ENCODE results near the gene ARHGAP28. TPM values are rescaled to one million over a fixed set of nuclear protein-coding genes. Genes with fewer than 3 reads are reported as not detected.
A peak's percentile ranks its signal among the peaks of the same experiment; 100 is the strongest.

The ARHGAP28 gene
- polyA plus RNA-seq, 2 donors = 0.57 to 0.69 TPM

- WGBS, 2 donors = 67 to 76% methylated on average over 2 of the region's 2 CpGs
- Histone ChIP-seq H3K27me3 (ENCODE audit: control insufficient read depth in 1 of 2, insufficient read depth in 2 of 2, low read length in 2 of 2) (no peaks in the 10 kb centered on the region), H3K9me3 (ENCODE audit: control insufficient read depth in 2 of 2, insufficient read depth in 1 of 2, low read depth in 1 of 2, low read length in 1 of 2) (no peaks in the 10 kb centered on the region), H3K36me3 (ENCODE audit: control insufficient read depth in 2 of 2, insufficient read depth in 2 of 2, low read length in 1 of 2) (no peaks in the 10 kb centered on the region), H3K27ac (ENCODE audit: low read depth in 2 of 2, low read length in 1 of 2) (no peak overlapping the region), H3K4me3 (ENCODE audit: low read depth in 1 of 2, low read length in 2 of 2) (no peak overlapping the region), H3K4me1 (ENCODE audit: control insufficient read depth in 2 of 2, insufficient read depth in 2 of 2, low read length in 1 of 2) (no peaks in the 10 kb centered on the region)
Measured at GRCh38 chr18:6718267-6718666, 11.2 kb upstream of the ARHGAP28 start.

GRCh38 chr18:6719098-6719846 is 10.2 kb upstream of the ARHGAP28 start:
- 71 to 83% methylated on average over 4 of the region's 4 CpGs for WGBS, 2 donors
- no peaks in the 10 kb centered on the region for H3K9me3 ChIP-seq (ENCODE audit: control insufficient read depth in 2 of 2, insufficient read depth in 1 of 2, low read depth in 1 of 2, low read length in 1 of 2)
- no peaks in the 10 kb centered on the region for H3K36me3 ChIP-seq (ENCODE audit: control insufficient read depth in 2 of 2, insufficient read depth in 2 of 2, low read length in 1 of 2)
- H3K4me1 ChIP-seq (ENCODE audit: control insufficient read depth in 2 of 2, insufficient read depth in 2 of 2, low read length in 1 of 2) = no peaks in the 10 kb centered on the region
- no peaks in the 10 kb centered on the region for H3K27me3 ChIP-seq (ENCODE audit: control insufficient read depth in 1 of 2, insufficient read depth in 2 of 2, low read length in 2 of 2)
- no peak overlapping the region for H3K4me3 ChIP-seq (ENCODE audit: low read depth in 1 of 2, low read length in 2 of 2)
- no peak overlapping the region for H3K27ac ChIP-seq (ENCODE audit: low read depth in 2 of 2, low read length in 1 of 2)

- Histone ChIP-seq H3K4me1 (ENCODE audit: control insufficient read depth in 2 of 2, insufficient read depth in 2 of 2, low read length in 1 of 2) (no peaks in the 10 kb centered on the region), H3K27me3 (ENCODE audit: control insufficient read depth in 1 of 2, insufficient read depth in 2 of 2, low read length in 2 of 2) (no peaks in the 10 kb centered on the region), H3K9me3 (ENCODE audit: control insufficient read depth in 2 of 2, insufficient read depth in 1 of 2, low read depth in 1 of 2, low read length in 1 of 2) (no peaks in the 10 kb centered on the region), H3K27ac (ENCODE audit: low read depth in 2 of 2, low read length in 1 of 2) (no peak overlapping the region), H3K4me3 (ENCODE audit: low read depth in 1 of 2, low read length in 2 of 2) (no peak overlapping the region), H3K36me3 (ENCODE audit: control insufficient read depth in 2 of 2, insufficient read depth in 2 of 2, low read length in 1 of 2) (no peaks in the 10 kb centered on the region)
- WGBS, 2 donors = 50 to 85% methylated on average over 1 of the region's 1 CpG
Measured at GRCh38 chr18:6719910-6720683, 9.4 kb upstream of the ARHGAP28 start.

- H3K27ac ChIP-seq (ENCODE audit: low read depth in 2 of 2, low read length in 1 of 2) = no peak overlapping the region
- no peaks in the 10 kb centered on the region for H3K27me3 ChIP-seq (ENCODE audit: control insufficient read depth in 1 of 2, insufficient read depth in 2 of 2, low read length in 2 of 2)
- 74 to 83% methylated on average over 1 of the region's 1 CpG for WGBS, 2 donors
- H3K4me1 ChIP-seq (ENCODE audit: control insufficient read depth in 2 of 2, insufficient read depth in 2 of 2, low read length in 1 of 2) = no peaks in the 10 kb centered on the region
- no peak overlapping the region for H3K4me3 ChIP-seq (ENCODE audit: low read depth in 1 of 2, low read length in 2 of 2)
- H3K36me3 ChIP-seq (ENCODE audit: control insufficient read depth in 2 of 2, insufficient read depth in 2 of 2, low read length in 1 of 2) = no peaks in the 10 kb centered on the region
- H3K9me3 ChIP-seq (ENCODE audit: control insufficient read depth in 2 of 2, insufficient read depth in 1 of 2, low read depth in 1 of 2, low read length in 1 of 2) = no peaks in the 10 kb centered on the region
Measured at GRCh38 chr18:6721755-6722154, 7.8 kb upstream of the ARHGAP28 start.

- no peaks in the 10 kb centered on the region for H3K9me3 ChIP-seq (ENCODE audit: control insufficient read depth in 2 of 2, insufficient read depth in 1 of 2, low read depth in 1 of 2, low read length in 1 of 2)
- no peaks in the 10 kb centered on the region for H3K36me3 ChIP-seq (ENCODE audit: control insufficient read depth in 2 of 2, insufficient read depth in 2 of 2, low read length in 1 of 2)
- no peak overlapping the region for H3K4me3 ChIP-seq (ENCODE audit: low read depth in 1 of 2, low read length in 2 of 2)
- no peaks in the 10 kb centered on the region for H3K4me1 ChIP-seq (ENCODE audit: control insufficient read depth in 2 of 2, insufficient read depth in 2 of 2, low read length in 1 of 2)
- H3K27ac ChIP-seq (ENCODE audit: low read depth in 2 of 2, low read length in 1 of 2) = no peak overlapping the region
- H3K27me3 ChIP-seq (ENCODE audit: control insufficient read depth in 1 of 2, insufficient read depth in 2 of 2, low read length in 2 of 2) = no peaks in the 10 kb centered on the region
- 84 to 90% methylated on average over 4 of the region's 4 CpGs for WGBS, 2 donors
Measured at GRCh38 chr18:6722690-6723089, 6.8 kb upstream of the ARHGAP28 start.

GRCh38 chr18:6724331-6724730 is 5.2 kb upstream of the ARHGAP28 start:
- Histone ChIP-seq H3K36me3 (ENCODE audit: control insufficient read depth in 2 of 2, insufficient read depth in 2 of 2, low read length in 1 of 2) (no peaks in the 10 kb centered on the region), H3K4me3 (ENCODE audit: low read depth in 1 of 2, low read length in 2 of 2) (no peak overlapping the region), H3K9me3 (ENCODE audit: control insufficient read depth in 2 of 2, insufficient read depth in 1 of 2, low read depth in 1 of 2, low read length in 1 of 2) (no peaks in the 10 kb centered on the region), H3K27ac (ENCODE audit: low read depth in 2 of 2, low read length in 1 of 2) (no peak overlapping the region), H3K27me3 (ENCODE audit: control insufficient read depth in 1 of 2, insufficient read depth in 2 of 2, low read length in 2 of 2) (no peaks in the 10 kb centered on the region), H3K4me1 (ENCODE audit: control insufficient read depth in 2 of 2, insufficient read depth in 2 of 2, low read length in 1 of 2) (no peaks in the 10 kb centered on the region)
- 98 to 100% methylated on average over 1 of the region's 1 CpG for WGBS, 2 donors

- peak overlapping the region; percentile 7 to 75 for H3K27ac ChIP-seq (ENCODE audit: low read depth in 2 of 2, low read length in 1 of 2)
- H3K4me3 ChIP-seq (ENCODE audit: low read depth in 1 of 2, low read length in 2 of 2) = no peak overlapping the region
- 65 to 66% methylated on average over 8 of the region's 8 CpGs for WGBS, 2 donors
- no peaks in the 10 kb centered on the region for H3K9me3 ChIP-seq (ENCODE audit: control insufficient read depth in 2 of 2, insufficient read depth in 1 of 2, low read depth in 1 of 2, low read length in 1 of 2)
- no peaks in the 10 kb centered on the region for H3K36me3 ChIP-seq (ENCODE audit: control insufficient read depth in 2 of 2, insufficient read depth in 2 of 2, low read length in 1 of 2)
- H3K4me1 ChIP-seq (ENCODE audit: control insufficient read depth in 2 of 2, insufficient read depth in 2 of 2, low read length in 1 of 2) = no peaks in the 10 kb centered on the region
- H3K27me3 ChIP-seq (ENCODE audit: control insufficient read depth in 1 of 2, insufficient read depth in 2 of 2, low read length in 2 of 2) = no peaks in the 10 kb centered on the region
Measured at GRCh38 chr18:6728331-6728730, 1.2 kb upstream of the ARHGAP28 start.

GRCh38 chr18:6728809-6729246 is 688 bp upstream of the ARHGAP28 start:
- Histone ChIP-seq H3K4me1 (ENCODE audit: control insufficient read depth in 2 of 2, insufficient read depth in 2 of 2, low read length in 1 of 2) (no peaks in the 10 kb centered on the region), H3K9me3 (ENCODE audit: control insufficient read depth in 2 of 2, insufficient read depth in 1 of 2, low read depth in 1 of 2, low read length in 1 of 2) (no peaks in the 10 kb centered on the region), H3K27ac (ENCODE audit: low read depth in 2 of 2, low read length in 1 of 2) (peak overlapping the region; percentile 75 to 83), H3K4me3 (ENCODE audit: low read depth in 1 of 2, low read length in 2 of 2) (peak overlapping the region in 1 of 2 donors; percentile 62), H3K36me3 (ENCODE audit: control insufficient read depth in 2 of 2, insufficient read depth in 2 of 2, low read length in 1 of 2) (no peaks in the 10 kb centered on the region), H3K27me3 (ENCODE audit: control insufficient read depth in 1 of 2, insufficient read depth in 2 of 2, low read length in 2 of 2) (no peaks in the 10 kb centered on the region)
- WGBS, 2 donors = 15 to 18% methylated on average over 5 of the region's 5 CpGs

GRCh38 chr18:6730416-6731221 is 1.1 kb downstream of the ARHGAP28 start:
- H3K36me3 ChIP-seq (ENCODE audit: control insufficient read depth in 2 of 2, insufficient read depth in 2 of 2, low read length in 1 of 2) = no peaks in the 10 kb centered on the region
- H3K27me3 ChIP-seq (ENCODE audit: control insufficient read depth in 1 of 2, insufficient read depth in 2 of 2, low read length in 2 of 2) = no peaks in the 10 kb centered on the region
- no peaks in the 10 kb centered on the region for H3K4me1 ChIP-seq (ENCODE audit: control insufficient read depth in 2 of 2, insufficient read depth in 2 of 2, low read length in 1 of 2)
- H3K4me3 ChIP-seq (ENCODE audit: low read depth in 1 of 2, low read length in 2 of 2) = no peak overlapping the region
- 32 to 33% methylated on average over 4 of the region's 4 CpGs for WGBS, 2 donors
- no peak overlapping the region for H3K27ac ChIP-seq (ENCODE audit: low read depth in 2 of 2, low read length in 1 of 2)
- no peaks in the 10 kb centered on the region for H3K9me3 ChIP-seq (ENCODE audit: control insufficient read depth in 2 of 2, insufficient read depth in 1 of 2, low read depth in 1 of 2, low read length in 1 of 2)

Measured in esophagus (tissue), 2 donors.